ENCODE data around the gene DYRK3. TPM values are rescaled to one million over a fixed set of nuclear protein-coding genes. Genes with fewer than 3 reads are reported as not detected.

Gene DYRK3
- total and polyA plus RNA-seq, 9 of the 15 experiments (the other 6 are each of a cell fraction or from before 2014, with no cell fraction given) = 4.5 to 33.7 (median 25.7) TPM

DNA sequence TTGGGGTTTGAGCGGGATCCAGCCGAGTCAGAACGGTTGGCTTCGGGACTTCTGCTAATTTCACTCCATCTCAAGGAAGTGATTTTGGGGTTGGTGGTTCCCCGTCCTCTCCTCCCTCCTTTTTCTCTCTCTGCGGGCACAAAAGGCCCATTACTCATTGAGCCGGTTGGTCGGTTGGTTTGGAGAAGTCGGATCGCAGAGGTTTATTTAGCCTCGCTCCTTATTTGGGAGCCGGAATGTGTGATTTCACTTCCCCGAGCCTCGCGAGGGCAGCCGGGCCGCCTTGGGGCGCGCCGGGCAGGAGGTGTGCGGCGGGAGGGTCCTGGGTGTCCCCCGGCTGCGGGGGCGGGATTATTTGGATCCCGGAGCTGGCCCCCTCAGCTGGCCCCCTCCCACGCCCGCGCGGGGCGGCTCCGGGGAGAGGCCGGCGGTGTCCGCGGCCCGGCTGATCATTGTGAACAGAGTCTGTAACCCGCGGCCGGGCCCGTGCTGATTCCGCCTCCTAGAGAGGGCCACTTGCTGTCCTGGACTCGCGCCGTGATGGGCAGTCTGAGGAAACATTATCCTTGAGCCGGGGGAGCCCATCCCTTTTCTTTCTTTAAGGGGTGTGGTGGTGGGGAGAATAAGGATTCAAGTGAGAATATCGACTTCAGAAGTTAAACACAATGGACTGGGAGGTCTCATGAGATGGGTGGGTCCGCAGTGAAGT lies 50.6 kb downstream of the DYRK3 start (continued):
- TF ChIP-seq ZNF124 (CRISPR knock-in tag; IDR thresholded peaks at IDR 0.05) (no peak), ZNF639 (CRISPR knock-in tag; conservative IDR thresholded peaks at IDR 0.05 in 1 of 2, IDR thresholded peaks at IDR 0.05 in 1 of 2) (peak in 1 of 2 experiments; percentile 18; a peak in 1 of 4 replicates), PTTG1 (tag; IDR thresholded peaks at IDR 0.05; ENCODE audit: low read depth) (no peak), SNRNP70 (optimal IDR thresholded peaks at IDR 0.05; ENCODE audit: low read depth, low read length) (no peak), KLF13 (tag; IDR thresholded peaks at IDR 0.05; ENCODE audit: borderline replicate concordance, low read depth) (no peak), BDP1 (IDR thresholded peaks at IDR 0.05; ENCODE audit: insufficient read depth, insufficient read length) (no peak), LARP7 (IDR thresholded peaks at IDR 0.05) (no peak), GABPB2 (CRISPR knock-in tag; conservative IDR thresholded peaks at IDR 0.05) (no peak), GABPA (tag; conservative IDR thresholded peaks at IDR 0.05; ENCODE audit: low read depth) (no peak), CREBBP (IDR thresholded peaks at IDR 0.05; ENCODE audit: low read depth, low read length) (no peak), L3MBTL2 (IDR thresholded peaks at IDR 0.05) (peak; percentile 61), POLR2A (conservative IDR thresholded peaks at IDR 0.05) (no peak), ZBTB9 (CRISPR knock-in tag; IDR thresholded peaks at IDR 0.05) (no peak), ZNF277 (CRISPR knock-in tag; IDR thresholded peaks at IDR 0.05; ENCODE audit: borderline replicate concordance) (no peak), GTF2B (IDR thresholded peaks at IDR 0.05; ENCODE audit: extremely low read depth, insufficient read length) (no peak), RBM15 (IDR thresholded peaks at IDR 0.05; ENCODE audit: insufficient read depth, low read length) (no peak), ZBTB11 (CRISPR knock-in tag; IDR thresholded peaks at IDR 0.05) (no peak)
